HEK293 (cell line): ENCODE results near the gene XKR8.

Experiments
- CTCF ChIP-seq: fragments of 450-650 bp; formaldehyde crosslinking; IDR thresholded peaks from 2 replicates; pipeline ENCODE4 v1.5.1; 2016; ENCODE audit warnings: missing biosample characterization, missing genetic modification characterization
- IKZF3 ChIP-seq: fragments of 450-650 bp; IDR thresholded peaks from 2 replicates; pipeline ENCODE4 v1.5.0; 2018; ENCODE audit warnings: missing biosample characterization, mild to moderate bottlenecking, missing genetic modification characterization, moderate library complexity
- YY1 ChIP-seq: fragments of 450-650 bp; formaldehyde crosslinking; IDR thresholded peaks from 2 replicates; pipeline ENCODE4 v1.5.1; 2018; ENCODE audit warnings: missing biosample characterization, missing genetic modification characterization
- ZNF140 ChIP-seq: fragments of 450-650 bp; formaldehyde crosslinking; IDR thresholded peaks from 2 replicates; pipeline ENCODE4 v1.5.1; 2016; ENCODE audit warnings: missing biosample characterization, missing genetic modification characterization
- ZNF18 ChIP-seq: fragments of 450-650 bp; formaldehyde crosslinking; IDR thresholded peaks from 2 replicates; pipeline ENCODE4 v1.5.1; 2016; ENCODE audit warnings: missing biosample characterization, missing genetic modification characterization
- ZNF311 ChIP-seq: fragments of 450-650 bp; formaldehyde crosslinking; IDR thresholded peaks from 2 replicates; pipeline ENCODE4 v1.5.1; 2017; ENCODE audit warnings: missing biosample characterization, missing genetic modification characterization, borderline replicate concordance
- ZNF585B ChIP-seq: fragments of 450-650 bp; formaldehyde crosslinking; IDR thresholded peaks from 2 replicates; pipeline ENCODE4 v1.5.1; 2016; ENCODE audit warnings: missing biosample characterization, missing genetic modification characterization
- ZNF701 ChIP-seq: fragments of 450-650 bp; formaldehyde crosslinking; IDR thresholded peaks from 2 replicates; pipeline ENCODE4 v1.5.1; 2016; ENCODE audit warnings: missing biosample characterization, missing genetic modification characterization
- ZNF830 ChIP-seq: fragments of 450-650 bp; IDR thresholded peaks from 2 replicates; pipeline ENCODE4 v1.5.0; 2018; ENCODE audit warnings: missing biosample characterization, missing genetic modification characterization, low read depth, mild to moderate bottlenecking, moderate library complexity
- TF ChIP-seq, protein P1 (sequence below): fragments of 450-650 bp; formaldehyde crosslinking; IDR thresholded peaks from 2 replicates; pipeline ENCODE4 v1.5.1; 2016; ENCODE audit warnings: missing biosample characterization, missing genetic modification characterization

- TF ChIP-seq ZNF311 (no peak), CTCF (tag by site-specific recombination) (no peak), ZNF18 (tag by site-specific recombination) (no peak), ZNF585B (tag by site-specific recombination) (no peak), ZNF701 (no peak), YY1 (tag by site-specific recombination) (no peak), IKZF3 (tag by site-specific recombination) (no peak), ZNF830 (no peak), ZNF140 (tag by site-specific recombination) (no peak)
- TF ChIP-seq, protein P1, sequence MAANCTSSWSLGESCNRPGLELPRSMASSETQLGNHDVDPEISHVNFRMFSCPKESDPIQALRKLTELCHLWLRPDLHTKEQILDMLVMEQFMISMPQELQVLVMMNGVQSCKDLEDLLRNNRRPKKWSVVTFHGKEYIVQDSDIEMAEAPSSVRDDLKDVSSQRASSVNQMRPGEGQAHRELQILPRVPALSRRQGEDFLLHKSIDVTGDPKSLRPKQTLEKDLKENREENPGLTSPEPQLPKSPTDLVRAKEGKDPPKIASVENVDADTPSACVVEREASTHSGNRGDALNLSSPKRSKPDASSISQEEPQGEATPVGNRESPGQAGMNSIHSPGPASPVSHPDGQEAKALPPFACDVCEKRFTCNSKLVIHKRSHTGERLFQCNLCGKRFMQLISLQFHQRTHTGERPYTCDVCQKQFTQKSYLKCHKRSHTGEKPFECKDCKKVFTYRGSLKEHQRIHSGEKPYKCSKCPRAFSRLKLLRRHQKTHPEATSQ (tag by site-specific recombination) = no peak
Measured at GRCh38 chr1:27980216-27980845, 20.6 kb downstream of the XKR8 start.
